ENCODE results near the gene ITPR1. TPM values are rescaled to one million over a fixed set of nuclear protein-coding genes. Genes with fewer than 3 reads are reported as not detected.

ITPR1 gene
- total RNA-seq, 2 donors from 2014 or later, result 254 to 283 TPM

GRCh38 chr3:4749567-4750002 lies 256.4 kb downstream of the ITPR1 start:
- Histone ChIP-seq H3K4me1 (ENCODE audit: control insufficient read depth in 1 of 2, low read depth in 2 of 2) (peaks cover 18 to 35% of the 10 kb centered on the region in 2 donors), H3K4me3 (no peak overlapping the region), H3K27ac (no peak overlapping the region), H3K9me3 (no peaks in the 10 kb centered on the region), H3K36me3 (peaks cover 7% of the 10 kb centered on the region), H3K27me3 (replicated peaks; ENCODE audit: insufficient read depth) (no peaks in the 10 kb centered on the region)
- DNase-seq (ENCODE audit: low spot score), result no peak
- no peak for ATAC-seq (ENCODE audit: insufficient number of reproducible peaks, low FRiP score, low read depth)
- no peak for TF ChIP-seq CTCF (IDR thresholded peaks at IDR 0.05)

- no peak for DNase-seq (ENCODE audit: low spot score)
- H3K27ac ChIP-seq, result no peak overlapping the region
- peaks cover 18 to 35% of the 10 kb centered on the region in 2 donors for H3K4me1 ChIP-seq (ENCODE audit: control insufficient read depth in 1 of 2, low read depth in 2 of 2)
- H3K4me3 ChIP-seq, result no peak overlapping the region
- no peak for ATAC-seq (ENCODE audit: insufficient number of reproducible peaks, low FRiP score, low read depth)
- no peaks in the 10 kb centered on the region for H3K9me3 ChIP-seq
- H3K36me3 ChIP-seq, result peaks cover 7% of the 10 kb centered on the region
- TF ChIP-seq CTCF (IDR thresholded peaks at IDR 0.05), result no peak
- H3K27me3 ChIP-seq (replicated peaks; ENCODE audit: insufficient read depth), result no peaks in the 10 kb centered on the region
These were observed 257.3 kb downstream of the ITPR1 start for GRCh38 chr3:4750306-4750968.

GRCh38 chr3:4751029-4751501 lies 257.9 kb downstream of the ITPR1 start:
- H3K27me3 ChIP-seq (replicated peaks; ENCODE audit: insufficient read depth), result no peaks in the 10 kb centered on the region
- peaks cover 18 to 35% of the 10 kb centered on the region in 2 donors for H3K4me1 ChIP-seq (ENCODE audit: control insufficient read depth in 1 of 2, low read depth in 2 of 2)
- no peak for ATAC-seq (ENCODE audit: insufficient number of reproducible peaks, low FRiP score, low read depth)
- H3K36me3 ChIP-seq, result peaks cover under 1% of the 10 kb centered on the region
- H3K9me3 ChIP-seq, result no peaks in the 10 kb centered on the region
- H3K27ac ChIP-seq, result peak overlapping the region in 1 of 2 donors; percentile 43
- TF ChIP-seq CTCF (IDR thresholded peaks at IDR 0.05), result no peak
- no peak overlapping the region for H3K4me3 ChIP-seq
- no peak for DNase-seq (ENCODE audit: low spot score)

GRCh38 chr3:4751502-4752101 lies 258.5 kb downstream of the ITPR1 start:
- no peaks in the 10 kb centered on the region for H3K9me3 ChIP-seq
- no peak for DNase-seq (ENCODE audit: low spot score)

More at GRCh38 chr3:4751502-4752101, 258.5 kb downstream of the ITPR1 start:
- no peaks in the 10 kb centered on the region for H3K27me3 ChIP-seq (replicated peaks; ENCODE audit: insufficient read depth)
- TF ChIP-seq CTCF (IDR thresholded peaks at IDR 0.05), result no peak
- no peaks in the 10 kb centered on the region for H3K36me3 ChIP-seq
- peak; percentile 62 for ATAC-seq (ENCODE audit: insufficient number of reproducible peaks, low FRiP score, low read depth)
- peaks cover 18 to 35% of the 10 kb centered on the region in 2 donors for H3K4me1 ChIP-seq (ENCODE audit: control insufficient read depth in 1 of 2, low read depth in 2 of 2)
- H3K27ac ChIP-seq, result peak overlapping the region in 1 of 2 donors; percentile 43
- no peak overlapping the region for H3K4me3 ChIP-seq

Data from thoracic aorta (tissue), 2 donors.